Natural killer cell (primary cell): ENCODE data around the gene SLC7A14. TPM values are rescaled to one million over a fixed set of nuclear protein-coding genes. Genes with fewer than 3 reads are reported as not detected.

Source experiments
- ATAC-seq, 3 donors: fragments of 150-1000 bp in 2 of 3; fragments of 200-7000 bp in 1 of 3; cut with Tn5 transposase; 1 replicate in 1 of 3; 2 replicates in 2 of 3; pipeline ENCODE4 v1.10.0; 2021; ENCODE audit warnings: mild to moderate bottlenecking in 2 of 3, moderate library complexity in 2 of 3
- DNase-seq, 2 donors: peaks; one replicate each; pipeline versions ENCODE4 v3.0.0 to v3.0.0-alpha.2; 2013 to 2021; ENCODE audit warnings: mixed read lengths in 1 of 2
- H3K27ac ChIP-seq: one replicate; pipeline ENCODE4 v1.5.1; 2013; ENCODE audit warnings: mild to moderate bottlenecking, low read length
- H3K27me3 ChIP-seq: one replicate; pipeline ENCODE4 v1.6.1; 2013; ENCODE audit warnings: low read length; ENCODE audit not compliant: control insufficient read depth, insufficient read depth
- H3K36me3 ChIP-seq: one replicate; pipeline ENCODE4 v1.6.1; 2013; ENCODE audit warnings: low read length; ENCODE audit not compliant: control insufficient read depth, insufficient read depth
- H3K4me1 ChIP-seq: one replicate; pipeline ENCODE4 v1.6.1; 2013; ENCODE audit warnings: low read length; ENCODE audit not compliant: control insufficient read depth, insufficient read depth
- H3K4me3 ChIP-seq: one replicate; pipeline ENCODE4 v1.5.1; 2013; ENCODE audit warnings: low read length
- H3K9me3 ChIP-seq: one replicate; pipeline ENCODE4 v1.6.1; 2013; ENCODE audit warnings: low read length; ENCODE audit not compliant: control insufficient read depth, insufficient read depth
- H3K27ac Mint-ChIP-seq, 2 donors: one replicate each; pipeline ENCODE4 v1.8.0; 2022; ENCODE audit warnings: mild to moderate bottlenecking in 2 of 2, mixed read lengths in 2 of 2, moderate library complexity in 1 of 2
- H3K27me3 Mint-ChIP-seq, 2 donors: one replicate each; pipeline ENCODE4 v1.8.0; 2022; ENCODE audit warnings: low read depth in 2 of 2, mixed read lengths in 2 of 2
- H3K36me3 Mint-ChIP-seq: one replicate; pipeline ENCODE4 v1.8.0; 2022; ENCODE audit warnings: mixed read lengths
- H3K4me1 Mint-ChIP-seq, 2 donors: one replicate each; pipeline ENCODE4 v1.8.0; 2022; ENCODE audit warnings: mixed read lengths in 2 of 2
- H3K4me3 Mint-ChIP-seq: one replicate; pipeline ENCODE4 v1.8.0; 2022; ENCODE audit warnings: mild to moderate bottlenecking, moderate library complexity, mixed read lengths
- H3K9me3 Mint-ChIP-seq, 2 donors: one replicate each; pipeline ENCODE4 v1.8.0; 2022; ENCODE audit warnings: mixed read lengths in 2 of 2
- WGBS: methylation state at CpG from one replicate; pipeline ENCODE4 v1.1.7; 2013; ENCODE audit warnings: missing lambda C conversion rate; ENCODE audit not compliant: insufficient coverage; 5-methylcytosine and 5-hydroxymethylcytosine counted together
- intact Hi-C: fragments of 100-400 bp; cut with micrococcal nuclease; formaldehyde crosslinking; loops from one replicate; pipeline ENCODE4 v1.14.2; 2022
- total RNA-seq, 4 donors: library from RNA; stranded (reverse); fragments of 120-200 nt in 1 of 4; gene quantifications; one replicate each; pipeline versions ENCODE4 v1.2.3 to v1.2.4, GENCODE V29; 2013 to 2022
- TF ChIP-seq, protein P1 (sequence below): fragments of 200-600 bp; IDR thresholded peaks from one replicate; pipeline ENCODE4 v1.8.0; 2022; ENCODE audit warnings: antibody characterized with exemption

Gene SLC7A14
- total RNA-seq, 3 donors from 2014 or later (not counting 1 experiment from before 2014, with no cell fraction given), result not detected

DNA sequence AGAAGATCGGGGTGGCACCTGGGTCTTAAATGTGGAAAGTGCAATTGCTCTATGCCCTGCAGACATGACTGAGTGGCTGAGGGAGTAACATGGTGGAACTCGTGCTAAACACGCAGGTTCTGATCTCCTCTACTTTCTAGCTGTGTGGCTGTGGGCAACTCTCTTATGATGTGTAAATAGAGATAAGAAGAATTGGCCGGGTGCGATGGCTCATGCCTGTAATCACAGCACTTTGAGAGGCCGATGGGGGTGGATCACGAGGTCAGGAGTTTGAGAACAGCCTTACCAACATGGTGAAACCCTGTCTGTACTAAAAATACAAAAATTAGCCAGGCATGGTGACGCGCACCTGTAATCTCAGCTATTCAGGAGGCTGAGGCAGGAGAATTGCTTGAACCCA is 99.5 kb downstream of the SLC7A14 start:
- Mint-ChIP-seq H3K27me3 (peaks cover 0 to 6% of the 10 kb centered on the region in 2 donors), H3K4me3 (no peak overlapping the region), H3K27ac (no peak overlapping the region), H3K36me3 (no peaks in the 10 kb centered on the region), H3K9me3 (no peaks in the 10 kb centered on the region), H3K4me1 (no peaks in the 10 kb centered on the region)
- Histone ChIP-seq H3K36me3 (no peaks in the 10 kb centered on the region), H3K27me3 (no peaks in the 10 kb centered on the region), H3K4me1 (no peaks in the 10 kb centered on the region), H3K4me3 (no peak overlapping the region), H3K27ac (no peak overlapping the region), H3K9me3 (no peaks in the 10 kb centered on the region)
- intact Hi-C loops, result no loop called here
- no peak for DNase-seq
- TF ChIP-seq, protein P1, sequence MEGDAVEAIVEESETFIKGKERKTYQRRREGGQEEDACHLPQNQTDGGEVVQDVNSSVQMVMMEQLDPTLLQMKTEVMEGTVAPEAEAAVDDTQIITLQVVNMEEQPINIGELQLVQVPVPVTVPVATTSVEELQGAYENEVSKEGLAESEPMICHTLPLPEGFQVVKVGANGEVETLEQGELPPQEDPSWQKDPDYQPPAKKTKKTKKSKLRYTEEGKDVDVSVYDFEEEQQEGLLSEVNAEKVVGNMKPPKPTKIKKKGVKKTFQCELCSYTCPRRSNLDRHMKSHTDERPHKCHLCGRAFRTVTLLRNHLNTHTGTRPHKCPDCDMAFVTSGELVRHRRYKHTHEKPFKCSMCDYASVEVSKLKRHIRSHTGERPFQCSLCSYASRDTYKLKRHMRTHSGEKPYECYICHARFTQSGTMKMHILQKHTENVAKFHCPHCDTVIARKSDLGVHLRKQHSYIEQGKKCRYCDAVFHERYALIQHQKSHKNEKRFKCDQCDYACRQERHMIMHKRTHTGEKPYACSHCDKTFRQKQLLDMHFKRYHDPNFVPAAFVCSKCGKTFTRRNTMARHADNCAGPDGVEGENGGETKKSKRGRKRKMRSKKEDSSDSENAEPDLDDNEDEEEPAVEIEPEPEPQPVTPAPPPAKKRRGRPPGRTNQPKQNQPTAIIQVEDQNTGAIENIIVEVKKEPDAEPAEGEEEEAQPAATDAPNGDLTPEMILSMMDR, result no peak
- ATAC-seq, result no peak
- WGBS, result 89% methylated on average over 9 of the region's 9 CpGs

DNA sequence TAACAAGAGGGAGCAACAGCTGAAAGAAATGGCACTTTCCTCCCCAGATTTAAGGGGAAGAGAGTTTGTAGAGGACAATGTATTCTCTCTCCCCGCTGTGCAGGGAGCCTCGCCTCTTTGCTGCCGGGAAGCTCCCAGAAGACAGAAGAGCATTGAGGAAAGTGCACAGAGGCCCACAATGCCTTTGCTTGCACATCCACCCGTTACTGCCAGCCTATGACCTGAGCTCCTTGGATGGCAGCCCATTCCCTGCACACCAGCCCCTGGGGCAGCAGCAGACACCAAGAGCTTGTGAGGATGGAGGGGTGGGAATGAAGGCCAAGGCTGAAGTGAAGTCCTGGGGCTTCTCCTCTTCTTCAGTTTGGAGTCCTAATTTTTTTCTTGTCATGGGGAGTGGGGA is 100.2 kb downstream of the SLC7A14 start:
- intact Hi-C loops, result no loop called here
- Histone ChIP-seq H3K27ac (no peak overlapping the region), H3K27me3 (no peaks in the 10 kb centered on the region), H3K4me3 (no peak overlapping the region), H3K4me1 (no peaks in the 10 kb centered on the region), H3K36me3 (no peaks in the 10 kb centered on the region), H3K9me3 (no peaks in the 10 kb centered on the region)
- TF ChIP-seq, protein P1, result no peak
- no peaks in the 10 kb centered on the region for H3K4me1 Mint-ChIP-seq
- H3K4me3 Mint-ChIP-seq, result no peak overlapping the region
- WGBS, result 83% methylated on average over 4 of the region's 4 CpGs
- H3K27ac Mint-ChIP-seq, result no peak overlapping the region
- H3K9me3 Mint-ChIP-seq, result no peaks in the 10 kb centered on the region
- peaks cover 0 to 6% of the 10 kb centered on the region in 2 donors for H3K27me3 Mint-ChIP-seq
- no peak for DNase-seq
- H3K36me3 Mint-ChIP-seq, result no peaks in the 10 kb centered on the region
- ATAC-seq, result no peak

DNA sequence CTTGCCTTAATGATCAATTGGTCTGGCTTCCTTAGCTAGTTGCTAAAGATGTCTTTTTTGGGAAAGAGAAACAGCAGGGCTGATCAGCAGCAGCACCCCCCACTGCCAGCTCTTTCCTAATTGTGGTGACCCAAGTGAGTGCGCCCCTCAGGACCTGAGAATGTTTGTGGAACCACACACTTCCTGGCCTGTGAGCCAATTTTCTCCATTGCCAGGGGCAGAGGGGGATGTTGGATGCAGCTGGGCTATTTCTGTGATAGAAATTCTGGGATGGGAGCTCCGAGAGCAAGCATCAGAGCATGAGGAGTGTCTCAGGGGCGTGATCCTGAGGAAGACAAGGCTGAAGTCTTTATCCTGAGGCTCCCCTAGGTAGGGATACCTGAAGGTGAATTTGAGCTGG is 100.6 kb downstream of the SLC7A14 start:
- intact Hi-C loops, result no loop called here
- Histone ChIP-seq H3K27me3 (no peaks in the 10 kb centered on the region), H3K4me1 (no peaks in the 10 kb centered on the region), H3K4me3 (no peak overlapping the region), H3K9me3 (no peaks in the 10 kb centered on the region), H3K36me3 (no peaks in the 10 kb centered on the region), H3K27ac (no peak overlapping the region)
- TF ChIP-seq, protein P1, result no peak
- Mint-ChIP-seq H3K4me1 (no peaks in the 10 kb centered on the region), H3K36me3 (no peaks in the 10 kb centered on the region), H3K27ac (no peak overlapping the region), H3K9me3 (no peaks in the 10 kb centered on the region), H3K4me3 (no peak overlapping the region), H3K27me3 (peaks cover under 1 to 6% of the 10 kb centered on the region in 2 donors)
- WGBS, result 62% methylated on average over 3 of the region's 3 CpGs
- DNase-seq (no peak), ATAC-seq (no peak)

DNA sequence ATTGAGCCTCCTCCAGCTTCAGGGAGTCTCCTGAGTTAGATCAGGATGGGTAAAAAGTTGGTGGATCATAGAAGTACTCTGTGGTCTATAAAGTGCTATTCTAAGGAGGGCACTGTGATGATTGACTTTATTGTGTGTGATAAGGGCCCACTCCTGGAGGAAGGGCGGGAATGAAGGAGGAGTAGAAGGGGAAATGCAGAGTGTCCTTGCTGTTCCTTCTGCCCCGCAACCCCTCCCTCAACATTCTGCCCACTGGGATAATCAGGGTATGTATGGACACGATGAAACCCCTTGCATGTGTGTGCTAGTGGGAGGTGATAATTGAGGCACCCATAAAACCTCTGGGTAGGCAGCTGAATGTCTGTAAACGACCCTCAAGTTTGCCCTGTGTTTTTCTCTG is 101.0 kb downstream of the SLC7A14 start:
- TF ChIP-seq, protein P1, result no peak
- no peak overlapping the region for H3K4me3 ChIP-seq
- Mint-ChIP-seq H3K4me1 (no peaks in the 10 kb centered on the region), H3K9me3 (no peaks in the 10 kb centered on the region), H3K27ac (no peak overlapping the region), H3K36me3 (no peaks in the 10 kb centered on the region), H3K27me3 (peaks cover 5 to 6% of the 10 kb centered on the region in 2 donors), H3K4me3 (no peak overlapping the region)
- H3K27ac ChIP-seq, result no peak overlapping the region
- DNase-seq (no peak), ATAC-seq (no peak)
- no peaks in the 10 kb centered on the region for H3K36me3 ChIP-seq
- H3K27me3 ChIP-seq, result no peaks in the 10 kb centered on the region
- H3K9me3 ChIP-seq, result no peaks in the 10 kb centered on the region
- H3K4me1 ChIP-seq, result no peaks in the 10 kb centered on the region
- intact Hi-C loops, result no loop called here
- WGBS, result 59% methylated on average over 3 of the region's 4 CpGs
